GM12874 (cell line): ENCODE results near the gene RELA.

ENCODE experiments used
- CTCF ChIP-seq: IDR thresholded peaks from 2 replicates; pipeline ENCODE4 v1.5.1; 2011; ENCODE audit warnings: low read depth, mild to moderate bottlenecking, control low read depth, low read length, moderate library complexity; ENCODE audit not compliant: insufficient read depth

Gene RELA

DNA sequence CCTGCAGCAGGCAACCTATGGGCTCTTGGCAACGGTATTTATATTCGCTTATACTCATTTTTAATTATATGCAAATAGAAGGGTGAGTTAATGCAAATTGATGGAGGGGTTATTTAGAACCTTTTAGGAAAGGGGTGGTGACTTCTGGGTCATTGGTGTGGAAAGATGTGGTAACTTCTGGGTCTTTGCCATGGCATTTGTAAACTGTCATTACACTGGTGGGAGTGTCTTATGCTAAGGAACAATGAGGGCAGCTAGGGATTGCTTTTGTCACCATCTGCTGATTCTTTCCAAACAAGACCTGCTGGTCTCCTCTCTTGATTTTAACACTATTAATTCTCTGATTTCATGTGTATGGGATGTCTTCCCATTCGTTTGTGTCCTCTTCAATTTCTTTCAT lies 37.7 kb upstream of the RELA start:
- no peak for TF ChIP-seq CTCF

DNA sequence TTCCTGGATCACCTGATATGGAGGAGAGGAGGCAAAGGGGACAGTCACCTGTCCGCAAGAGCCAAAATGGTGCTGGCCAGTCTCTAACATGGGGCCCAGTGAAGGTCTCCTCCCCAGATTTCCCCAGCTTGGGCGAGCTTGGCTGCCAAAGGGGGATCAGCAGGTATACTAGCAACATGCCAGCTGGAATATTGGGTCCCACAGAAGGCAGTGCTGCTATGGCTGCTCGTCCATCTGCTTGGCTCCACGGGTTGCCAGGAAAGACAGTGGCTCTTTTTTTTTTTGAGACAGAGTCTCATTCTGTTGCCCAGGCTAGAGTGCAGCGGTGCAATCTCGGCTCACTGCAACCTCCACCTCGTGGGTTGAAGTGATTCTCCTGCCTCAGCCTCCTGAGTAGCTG lies 36.6 kb upstream of the RELA start:
- no peak for TF ChIP-seq CTCF

DNA sequence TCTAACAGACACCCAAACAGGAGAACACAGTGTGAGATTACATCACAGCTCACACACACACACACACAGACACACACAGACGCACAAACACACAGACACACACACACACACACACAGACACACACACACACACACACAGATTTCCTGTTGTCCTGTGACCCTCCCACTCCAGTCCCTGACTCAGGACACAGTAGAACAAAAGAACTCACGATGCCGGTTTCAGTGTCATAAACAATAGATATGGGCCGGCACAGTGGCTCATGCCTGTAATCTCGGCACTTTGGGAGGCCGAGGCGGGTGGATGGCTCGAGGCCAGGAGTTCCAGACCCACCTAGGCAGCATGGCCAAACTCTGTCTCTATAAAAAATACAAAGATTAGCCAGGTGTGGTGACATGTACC lies 35.5 kb upstream of the RELA start:
- TF ChIP-seq CTCF = no peak

- no peak for TF ChIP-seq CTCF
Observed at GRCh38 chr11:65696802-65697552, 34.3 kb upstream of the RELA start.

GRCh38 chr11:65695459-65696241 lies 32.9 kb upstream of the RELA start:
- no peak for TF ChIP-seq CTCF

- TF ChIP-seq CTCF = no peak
Observed at GRCh38 chr11:65692367-65692766, 29.7 kb upstream of the RELA start.

- TF ChIP-seq CTCF = no peak
Observed at GRCh38 chr11:65685981-65686380, 23.3 kb upstream of the RELA start.
